ENCODE measurements around the gene PEX6.

The PEX6 gene

DNA sequence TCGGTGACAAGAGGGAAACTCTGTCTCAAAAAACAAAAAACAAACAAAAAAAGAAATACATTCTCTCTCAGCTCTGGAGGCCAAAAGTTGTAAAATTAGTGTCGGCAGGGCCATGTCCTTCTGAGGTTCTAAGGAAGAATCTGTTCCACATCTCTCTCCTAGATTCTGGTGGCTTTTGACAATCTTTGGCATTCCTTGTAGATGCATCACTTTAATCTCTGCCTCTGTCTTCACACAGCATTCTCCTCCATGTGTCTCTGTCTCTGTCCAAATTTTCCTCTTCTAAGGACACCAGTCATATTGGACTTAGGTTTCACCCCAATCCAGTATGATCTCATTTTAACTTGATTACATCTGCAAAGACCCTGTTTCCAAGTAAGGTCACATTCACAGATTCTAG is 14.5 kb upstream of the PEX6 start:
- no peak for DNase-seq (ENCODE audit: low spot score)

DNA sequence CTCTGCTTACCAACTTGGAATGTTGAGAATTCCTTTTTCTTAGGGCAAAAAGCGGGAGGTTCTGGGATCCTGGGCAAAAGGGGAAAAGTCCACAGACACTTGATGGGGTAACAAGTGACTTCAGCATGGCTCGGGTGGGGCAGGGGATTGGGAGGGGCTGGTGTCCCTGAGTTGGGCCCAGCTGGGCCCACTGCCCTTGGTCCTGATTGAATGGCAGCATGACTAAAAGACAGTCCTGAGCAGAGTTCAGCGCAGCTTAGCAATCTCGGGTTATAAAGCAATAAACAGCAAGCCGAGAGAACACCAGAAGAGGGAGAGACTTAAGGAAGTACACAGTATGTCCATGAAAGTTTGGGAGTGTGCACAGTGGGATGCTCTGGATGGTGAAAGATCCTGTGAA is 10.9 kb upstream of the PEX6 start:
- no peak for DNase-seq (ENCODE audit: low spot score)

- DNase-seq (ENCODE audit: low spot score): no peak
These were observed 9.6 kb upstream of the PEX6 start for GRCh38 chr6:42988486-42989020.

DNA sequence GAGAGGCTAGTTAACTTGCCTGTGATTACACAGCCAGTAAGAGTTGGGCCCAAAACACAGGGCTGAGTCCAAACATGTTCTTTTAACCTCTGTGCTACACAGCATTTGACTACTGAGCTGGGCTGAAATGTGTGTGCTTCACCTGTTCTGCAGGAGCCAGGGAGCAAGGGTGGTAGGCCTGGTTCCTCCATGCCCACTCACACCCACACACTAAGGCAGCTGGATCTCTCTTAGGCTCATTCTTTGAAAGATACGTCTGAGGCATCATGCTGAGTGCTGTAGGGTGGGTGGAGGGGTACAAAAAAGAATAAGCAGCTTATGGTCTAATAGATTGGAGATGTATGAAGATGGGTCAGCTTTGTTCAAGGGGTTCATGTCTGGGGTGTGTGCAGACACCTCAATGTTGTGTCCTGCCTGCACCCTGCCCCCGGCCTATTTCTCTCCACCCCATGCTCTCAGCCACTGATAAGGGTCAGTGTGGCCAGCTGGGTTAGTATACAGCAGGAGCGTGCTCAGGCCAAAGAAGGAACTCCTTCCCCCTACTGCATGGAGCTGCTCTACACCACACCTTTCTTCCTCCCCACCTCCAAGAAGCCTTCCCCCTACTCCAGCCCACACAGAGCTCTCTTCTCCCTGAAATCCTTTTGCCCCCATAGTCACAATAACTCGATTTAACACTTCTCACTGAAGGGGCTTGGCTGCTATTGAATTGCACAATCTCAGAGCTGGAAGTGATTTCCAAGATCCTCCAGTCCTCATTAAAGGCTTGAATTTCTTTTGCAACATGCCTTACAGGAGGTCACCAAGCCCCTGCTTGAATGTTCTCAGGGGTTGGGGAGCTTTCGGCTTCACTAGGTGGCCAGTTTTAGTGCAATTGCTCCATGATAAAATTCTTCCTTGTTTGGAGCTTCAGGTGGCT is 8.8 kb upstream of the PEX6 start:
- no peak for DNase-seq (ENCODE audit: low spot score)

- no peak for DNase-seq (ENCODE audit: low spot score)
These were observed 6.0 kb upstream of the PEX6 start for GRCh38 chr6:42984924-42985475.

DNA sequence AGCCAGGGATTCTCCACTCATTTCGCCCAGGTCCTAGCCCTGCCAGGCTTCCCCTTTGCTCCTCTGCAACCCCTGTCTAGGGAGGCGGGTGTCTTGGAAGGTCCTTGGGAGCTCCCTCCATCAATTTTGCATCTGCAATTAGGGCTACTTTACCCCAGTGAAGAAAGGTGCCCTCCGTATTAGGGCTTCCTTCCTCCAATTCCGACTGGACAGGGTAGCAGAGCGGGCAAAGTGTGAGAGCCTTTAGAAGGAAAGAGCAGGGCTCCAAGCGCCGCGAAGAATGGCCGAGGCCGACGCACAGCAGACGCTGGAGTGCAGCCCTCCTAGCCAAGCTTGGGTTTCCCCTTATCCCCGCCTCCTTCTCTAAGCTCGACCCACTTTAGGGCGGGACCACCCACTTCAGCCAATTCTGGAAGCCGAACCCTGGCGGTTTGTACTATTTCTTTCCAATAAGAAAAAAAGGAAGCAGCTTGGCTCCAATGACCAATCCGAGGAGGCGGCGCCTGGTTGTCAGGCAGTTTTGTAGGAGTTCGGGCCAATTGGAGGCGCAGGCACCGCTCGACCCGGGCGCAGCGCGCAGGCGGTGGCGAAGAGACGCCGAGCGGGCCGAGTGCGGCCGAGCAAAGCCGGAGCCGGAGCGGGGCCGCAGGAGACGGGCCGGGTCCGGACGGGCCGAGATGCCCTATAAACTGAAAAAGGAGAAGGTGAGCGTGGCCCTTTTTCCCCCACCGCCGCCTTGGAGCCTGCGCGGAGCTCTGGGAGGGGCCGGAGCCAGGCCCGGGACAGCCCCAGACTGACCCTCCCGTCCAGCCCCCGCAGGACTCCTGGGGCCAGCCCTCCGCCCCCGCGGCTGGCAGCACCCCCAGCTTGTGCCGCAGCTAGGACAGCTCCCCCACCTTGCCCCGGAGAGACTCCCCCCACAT is 5.3 kb upstream of the PEX6 start, which contains the start of gene PPP2R5D:
Gene PPP2R5D (plus strand): TSS at position 570 of the 923 bp plus-strand sequence. CDS start 108 bp downstream, at position 678.
- DNase-seq (ENCODE audit: low spot score): peak; percentile 92

- no peak for DNase-seq (ENCODE audit: low spot score)
These were observed 2.9 kb upstream of the PEX6 start for GRCh38 chr6:42981836-42982235.

DNA sequence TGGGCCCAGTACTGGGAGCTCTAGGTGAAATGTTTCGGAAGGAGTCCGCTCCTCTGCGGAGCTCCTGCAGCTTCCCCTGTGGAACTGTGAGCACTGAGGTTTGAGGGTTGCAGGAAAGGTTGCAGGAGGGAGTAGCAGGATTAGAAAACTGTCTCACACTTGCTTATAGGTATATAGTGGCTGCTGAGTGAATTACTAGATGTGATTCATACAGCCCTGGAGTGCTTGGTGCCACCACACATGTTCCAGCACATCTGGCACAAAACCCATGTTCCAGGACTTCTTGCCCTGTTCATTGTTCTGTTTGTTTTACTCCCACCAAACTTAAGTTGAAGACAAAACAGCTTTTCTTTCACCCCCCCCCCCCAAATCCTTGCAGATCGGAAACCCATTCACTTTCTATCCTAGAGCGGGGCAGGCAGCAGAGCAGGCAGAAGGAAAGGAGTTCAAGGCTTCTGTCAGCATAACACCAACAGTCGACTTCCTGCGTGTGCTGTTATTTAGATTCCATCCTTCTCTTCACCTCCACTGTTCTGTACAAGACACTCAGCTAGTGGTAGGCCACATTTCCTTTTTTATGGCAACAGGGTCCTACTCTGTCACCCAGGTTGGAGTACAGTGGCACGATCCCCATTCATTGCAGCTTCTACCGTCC is 669 bp upstream of the PEX6 start:
- peak; percentile 39 for DNase-seq (ENCODE audit: low spot score)

- peak; percentile 44 for DNase-seq (ENCODE audit: low spot score)
These were observed 518 bp downstream of the PEX6 start for GRCh38 chr6:42978487-42978838.

DNA sequence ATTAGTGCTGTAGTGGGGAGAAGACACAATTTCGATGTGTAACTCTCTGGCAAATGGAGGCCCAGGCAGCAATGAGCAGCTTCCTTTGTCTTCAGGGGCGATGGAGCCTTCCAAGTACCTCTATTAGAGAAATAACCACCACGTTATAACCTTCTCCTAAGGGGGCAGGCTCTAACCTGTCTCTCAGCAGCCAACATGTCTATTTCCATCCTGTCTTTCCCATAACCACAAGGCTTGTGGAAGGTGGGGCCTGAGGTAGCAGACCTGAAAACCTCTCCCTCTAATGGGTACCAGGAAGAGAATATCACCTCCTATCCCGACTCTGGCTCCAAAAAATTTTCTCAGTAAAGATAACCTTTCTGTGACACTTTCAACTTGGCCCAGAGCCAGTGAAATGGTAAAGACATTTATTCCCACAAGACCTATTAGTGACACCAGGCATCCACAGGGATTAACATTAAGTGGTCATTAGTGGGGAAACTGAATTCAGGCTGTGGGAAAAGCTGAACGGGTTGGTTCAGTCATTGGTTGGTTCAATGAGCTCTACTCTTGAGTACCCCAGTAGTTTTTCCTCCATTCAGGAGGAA is 4.0 kb downstream of the PEX6 start:
- no peak for DNase-seq (ENCODE audit: low spot score)

- no peak for DNase-seq (ENCODE audit: low spot score)
These were observed 5.1 kb downstream of the PEX6 start for GRCh38 chr6:42973926-42974325.

DNA sequence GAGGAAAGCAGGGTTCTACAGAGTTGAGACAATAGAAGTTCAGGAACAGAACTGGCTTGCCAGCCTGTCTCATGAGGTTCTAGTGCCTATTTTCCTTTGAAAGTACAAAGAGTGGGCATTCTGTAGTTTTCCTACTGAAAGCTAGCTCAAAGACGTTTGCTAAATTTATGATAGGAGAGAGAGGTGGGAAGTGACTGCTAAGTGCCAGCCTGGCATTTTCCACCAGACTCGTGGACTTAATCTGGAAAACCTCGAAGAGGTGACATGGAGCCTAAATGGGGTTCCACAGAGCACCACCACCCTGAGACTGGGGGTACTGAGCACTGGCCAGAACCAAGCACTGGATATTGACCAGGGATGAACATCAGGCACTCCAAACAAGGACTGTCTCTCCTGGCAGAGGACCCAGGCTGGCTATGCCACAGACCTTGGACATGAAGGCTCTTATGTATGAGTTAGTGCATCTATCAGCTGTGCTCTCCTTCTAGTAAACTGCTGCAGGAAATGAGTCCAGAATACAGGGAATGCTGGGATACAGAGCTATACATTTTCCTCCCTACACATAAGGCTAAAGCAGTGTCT is 7.1 kb downstream of the PEX6 start:
- DNase-seq (ENCODE audit: low spot score): no peak

GRCh38 chr6:42970871-42971612 is 7.9 kb downstream of the PEX6 start:
- no peak for DNase-seq (ENCODE audit: low spot score)

DNA sequence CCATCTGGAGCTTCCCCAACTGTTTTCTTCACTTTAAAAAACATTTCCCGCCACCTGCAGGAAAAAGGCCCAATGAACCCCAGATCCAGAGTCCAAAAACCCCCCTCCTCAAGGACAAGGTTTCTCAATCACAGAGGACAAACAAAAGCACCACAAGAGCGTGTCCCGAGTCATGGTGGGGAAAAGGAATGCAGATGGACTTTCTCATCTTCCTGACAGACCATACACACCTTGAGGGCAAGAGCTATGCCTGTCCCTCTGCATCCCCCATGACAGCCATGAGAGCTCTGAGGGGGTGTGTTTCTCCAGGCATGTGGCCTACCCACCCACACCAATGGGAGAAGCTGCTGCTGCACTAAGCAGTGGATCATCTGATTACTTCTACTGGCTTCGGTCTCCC is 9.0 kb downstream of the PEX6 start:
- DNase-seq (ENCODE audit: low spot score): no peak

DNA sequence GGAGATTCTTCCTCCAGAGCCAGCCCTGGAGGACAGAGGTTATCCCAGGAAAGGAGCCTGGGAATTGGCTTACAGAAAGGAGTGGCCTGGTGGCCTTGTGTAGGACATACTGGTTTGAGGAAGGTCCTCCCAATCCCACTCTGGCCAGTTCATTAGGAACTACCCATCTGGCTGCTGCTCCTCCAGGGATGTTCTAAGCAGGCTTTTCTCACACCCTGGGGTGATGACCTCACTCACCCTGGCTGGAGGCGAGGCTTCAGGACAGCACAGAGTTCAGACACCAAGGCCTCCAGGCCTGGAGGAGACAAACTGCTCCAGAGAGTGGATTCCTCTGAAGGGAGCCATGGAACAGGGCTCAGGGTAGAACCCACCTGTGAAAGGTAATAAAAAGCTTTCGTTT is 9.6 kb downstream of the PEX6 start:
- no peak for DNase-seq (ENCODE audit: low spot score)

- DNase-seq (ENCODE audit: low spot score): no peak
These were observed 10.2 kb downstream of the PEX6 start for GRCh38 chr6:42968783-42969182.

DNA sequence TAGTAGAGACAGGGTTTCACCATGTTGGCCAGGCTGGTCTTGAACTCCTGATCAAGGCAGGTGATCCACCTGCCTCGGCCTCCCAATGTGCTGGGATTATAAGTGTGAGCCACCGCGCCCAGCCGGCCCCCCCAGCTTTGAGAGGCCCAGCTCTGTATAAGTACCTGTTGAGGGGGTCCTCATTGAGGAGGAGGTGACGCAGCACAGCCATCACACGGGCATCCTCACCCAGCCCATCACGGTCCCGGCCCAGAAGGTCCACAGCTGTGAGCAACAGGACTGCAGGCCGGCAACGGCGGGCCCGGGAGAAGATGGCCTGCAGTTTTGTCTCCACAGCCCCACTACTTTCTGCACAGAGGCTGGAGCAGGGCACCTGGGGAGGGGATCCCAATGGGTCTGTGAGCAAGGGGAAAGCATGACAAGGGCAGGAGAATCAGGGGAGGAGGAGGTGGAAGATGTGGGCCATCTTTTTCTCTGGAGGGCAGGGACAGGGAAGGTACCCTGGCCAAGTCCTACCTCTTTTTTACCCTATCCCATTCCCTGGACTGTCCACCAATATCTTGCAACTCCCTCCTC is 10.8 kb downstream of the PEX6 start:
- DNase-seq (ENCODE audit: low spot score): no peak

GRCh38 chr6:42967228-42967627 is 11.8 kb downstream of the PEX6 start:
- no peak for DNase-seq (ENCODE audit: low spot score)

DNA sequence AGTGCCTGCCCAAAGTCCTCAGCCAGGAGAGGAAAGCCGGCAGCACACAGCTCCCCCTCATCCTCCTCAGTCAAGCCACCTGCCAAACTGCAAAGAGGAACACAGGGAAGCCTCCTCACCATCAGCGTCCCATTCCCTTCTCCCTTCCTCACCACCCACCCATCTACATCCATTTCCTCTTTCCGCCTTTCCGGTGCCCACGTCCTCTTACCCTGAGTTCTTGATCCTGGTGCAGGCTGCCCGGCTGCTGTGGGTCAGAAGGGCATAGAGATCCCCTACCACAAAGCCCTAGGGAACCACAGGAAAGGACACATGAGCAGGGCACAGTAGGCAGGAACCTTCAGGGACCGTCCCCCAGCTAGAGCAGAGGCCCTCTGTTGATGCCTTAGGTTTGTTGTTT is 12.4 kb downstream of the PEX6 start:
- no peak for DNase-seq (ENCODE audit: low spot score)

Data from HuH-7 (cell line).